ENCODE data around the gene DPP10. TPM values are rescaled to one million over a fixed set of nuclear protein-coding genes. Genes with fewer than 3 reads are reported as not detected.

DPP10 gene
- total RNA-seq, 1 donor from 2014 or later, result 2.1 TPM

- no peaks in the 10 kb centered on the region for H3K4me1 Mint-ChIP-seq
- DNase-seq (ENCODE audit: low read depth, low spot score), result no peak
- no peak overlapping the region for H3K27ac Mint-ChIP-seq (ENCODE audit: unreplicated experiment)
- no peaks in the 10 kb centered on the region for H3K27me3 Mint-ChIP-seq (ENCODE audit: low read depth)
- peaks cover 5% of the 10 kb centered on the region for H3K9me3 Mint-ChIP-seq
- TF ChIP-seq CTCF (conservative IDR thresholded peaks at IDR 0.05), result no peak
- H3K36me3 Mint-ChIP-seq (ENCODE audit: low read depth), result no peaks in the 10 kb centered on the region
- H3K4me3 Mint-ChIP-seq, result no peak overlapping the region
These were observed 1107.2 kb downstream of the DPP10 start for GRCh38 chr2:115549611-115550130.

GRCh38 chr2:115552726-115553125 is 1110.3 kb downstream of the DPP10 start:
- no peaks in the 10 kb centered on the region for H3K4me1 Mint-ChIP-seq
- no peak overlapping the region for H3K4me3 Mint-ChIP-seq
- no peaks in the 10 kb centered on the region for H3K36me3 Mint-ChIP-seq (ENCODE audit: low read depth)
- H3K27me3 Mint-ChIP-seq (ENCODE audit: low read depth), result no peaks in the 10 kb centered on the region
- DNase-seq (ENCODE audit: low read depth, low spot score), result no peak
- peaks cover 2% of the 10 kb centered on the region for H3K9me3 Mint-ChIP-seq
- H3K27ac Mint-ChIP-seq (ENCODE audit: unreplicated experiment), result no peak overlapping the region
- no peak for TF ChIP-seq CTCF (conservative IDR thresholded peaks at IDR 0.05)

GRCh38 chr2:115554153-115554552 is 1111.7 kb downstream of the DPP10 start:
- no peaks in the 10 kb centered on the region for H3K9me3 Mint-ChIP-seq
- H3K27ac Mint-ChIP-seq (ENCODE audit: unreplicated experiment), result no peak overlapping the region
- H3K4me1 Mint-ChIP-seq, result no peaks in the 10 kb centered on the region
- no peaks in the 10 kb centered on the region for H3K27me3 Mint-ChIP-seq (ENCODE audit: low read depth)
- DNase-seq (ENCODE audit: low read depth, low spot score), result no peak
- H3K4me3 Mint-ChIP-seq, result no peak overlapping the region
- H3K36me3 Mint-ChIP-seq (ENCODE audit: low read depth), result no peaks in the 10 kb centered on the region
- TF ChIP-seq CTCF (conservative IDR thresholded peaks at IDR 0.05), result no peak

- H3K9me3 Mint-ChIP-seq, result no peaks in the 10 kb centered on the region
These were observed 1116.3 kb downstream of the DPP10 start for GRCh38 chr2:115558725-115559124.

GRCh38 chr2:115560666-115561065 is 1118.2 kb downstream of the DPP10 start:
- Mint-ChIP-seq H3K36me3 (ENCODE audit: low read depth) (no peaks in the 10 kb centered on the region), H3K9me3 (no peaks in the 10 kb centered on the region), H3K4me1 (no peaks in the 10 kb centered on the region), H3K27me3 (ENCODE audit: low read depth) (no peaks in the 10 kb centered on the region), H3K4me3 (no peak overlapping the region), H3K27ac (ENCODE audit: unreplicated experiment) (no peak overlapping the region)
- no peak for DNase-seq (ENCODE audit: low read depth, low spot score)
- TF ChIP-seq CTCF (conservative IDR thresholded peaks at IDR 0.05), result no peak

More at GRCh38 chr2:115558725-115559124, 1116.3 kb downstream of the DPP10 start:
- no peak for TF ChIP-seq CTCF (conservative IDR thresholded peaks at IDR 0.05)
- no peaks in the 10 kb centered on the region for H3K36me3 Mint-ChIP-seq (ENCODE audit: low read depth)
- no peaks in the 10 kb centered on the region for H3K4me1 Mint-ChIP-seq
- no peak for DNase-seq (ENCODE audit: low read depth, low spot score)
- no peaks in the 10 kb centered on the region for H3K27me3 Mint-ChIP-seq (ENCODE audit: low read depth)
- no peak overlapping the region for H3K4me3 Mint-ChIP-seq
- H3K27ac Mint-ChIP-seq (ENCODE audit: unreplicated experiment), result no peak overlapping the region
